DOHH2 (cell line): ENCODE results near the gene PRDM16.

ENCODE experiments used
- EZH2phosphoT487 ChIP-seq: fragments of 200-600 bp; sonication (generic); IDR thresholded peaks from 2 replicates; pipeline ENCODE4 v1.6.1; 2017; ENCODE audit warnings: borderline replicate concordance, mild to moderate bottlenecking, antibody characterized with exemption, low read length, moderate library complexity, mixed read lengths
- TF ChIP-seq, protein P1 (sequence below): fragments of 200-600 bp; sonication (generic); IDR thresholded peaks from one replicate; pipeline ENCODE4 v1.5.1; 2014; ENCODE audit warnings: antibody characterized with exemption, mild to moderate bottlenecking, low read depth, low read length; ENCODE audit not compliant: poor library complexity, severe bottlenecking

DNA sequence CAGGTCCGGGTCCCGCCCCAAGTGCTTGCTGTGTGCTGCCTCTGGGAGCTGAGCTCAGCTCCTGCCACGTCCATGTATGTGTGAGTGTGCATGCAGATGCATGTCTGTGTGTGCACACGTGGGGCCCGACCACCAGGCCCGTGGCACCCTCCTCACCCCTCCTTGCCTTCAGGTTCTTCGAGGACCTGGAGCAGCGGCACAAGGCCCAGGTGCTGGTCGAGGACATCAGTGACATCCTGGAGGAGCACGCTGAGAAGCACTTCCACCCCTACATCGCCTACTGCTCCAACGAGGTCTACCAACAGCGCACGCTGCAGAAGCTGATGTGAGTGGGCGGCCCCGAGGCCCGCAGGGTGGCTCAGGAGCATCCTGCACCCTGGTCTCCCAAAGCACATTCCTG, 403.9 kb downstream of the PRDM16 start:
- TF ChIP-seq, protein P1, sequence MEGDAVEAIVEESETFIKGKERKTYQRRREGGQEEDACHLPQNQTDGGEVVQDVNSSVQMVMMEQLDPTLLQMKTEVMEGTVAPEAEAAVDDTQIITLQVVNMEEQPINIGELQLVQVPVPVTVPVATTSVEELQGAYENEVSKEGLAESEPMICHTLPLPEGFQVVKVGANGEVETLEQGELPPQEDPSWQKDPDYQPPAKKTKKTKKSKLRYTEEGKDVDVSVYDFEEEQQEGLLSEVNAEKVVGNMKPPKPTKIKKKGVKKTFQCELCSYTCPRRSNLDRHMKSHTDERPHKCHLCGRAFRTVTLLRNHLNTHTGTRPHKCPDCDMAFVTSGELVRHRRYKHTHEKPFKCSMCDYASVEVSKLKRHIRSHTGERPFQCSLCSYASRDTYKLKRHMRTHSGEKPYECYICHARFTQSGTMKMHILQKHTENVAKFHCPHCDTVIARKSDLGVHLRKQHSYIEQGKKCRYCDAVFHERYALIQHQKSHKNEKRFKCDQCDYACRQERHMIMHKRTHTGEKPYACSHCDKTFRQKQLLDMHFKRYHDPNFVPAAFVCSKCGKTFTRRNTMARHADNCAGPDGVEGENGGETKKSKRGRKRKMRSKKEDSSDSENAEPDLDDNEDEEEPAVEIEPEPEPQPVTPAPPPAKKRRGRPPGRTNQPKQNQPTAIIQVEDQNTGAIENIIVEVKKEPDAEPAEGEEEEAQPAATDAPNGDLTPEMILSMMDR = no peak
- TF ChIP-seq EZH2phosphoT487 = no peak
